HL-60/S4 treated with retinoic acid at 250 ng/mL for 4 days and 3 days (cell line): ENCODE results near the gene BBLN.
"Not testable (repeated sequence)": the region's sequence is repeated elsewhere in the genome, so short reads cannot be mapped to it uniquely, and the experiment has no call there.

Experiments used
- in situ Hi-C: fragments of 300-500 bp; cut with MboI; formaldehyde crosslinking; loops from 2 replicates; pipeline ENCODE4 v1.7.0; 2022; ENCODE audit warnings: low sequenced_read_pairs

The BBLN gene, protein sequence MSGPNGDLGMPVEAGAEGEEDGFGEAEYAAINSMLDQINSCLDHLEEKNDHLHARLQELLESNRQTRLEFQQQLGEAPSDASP

DNA sequence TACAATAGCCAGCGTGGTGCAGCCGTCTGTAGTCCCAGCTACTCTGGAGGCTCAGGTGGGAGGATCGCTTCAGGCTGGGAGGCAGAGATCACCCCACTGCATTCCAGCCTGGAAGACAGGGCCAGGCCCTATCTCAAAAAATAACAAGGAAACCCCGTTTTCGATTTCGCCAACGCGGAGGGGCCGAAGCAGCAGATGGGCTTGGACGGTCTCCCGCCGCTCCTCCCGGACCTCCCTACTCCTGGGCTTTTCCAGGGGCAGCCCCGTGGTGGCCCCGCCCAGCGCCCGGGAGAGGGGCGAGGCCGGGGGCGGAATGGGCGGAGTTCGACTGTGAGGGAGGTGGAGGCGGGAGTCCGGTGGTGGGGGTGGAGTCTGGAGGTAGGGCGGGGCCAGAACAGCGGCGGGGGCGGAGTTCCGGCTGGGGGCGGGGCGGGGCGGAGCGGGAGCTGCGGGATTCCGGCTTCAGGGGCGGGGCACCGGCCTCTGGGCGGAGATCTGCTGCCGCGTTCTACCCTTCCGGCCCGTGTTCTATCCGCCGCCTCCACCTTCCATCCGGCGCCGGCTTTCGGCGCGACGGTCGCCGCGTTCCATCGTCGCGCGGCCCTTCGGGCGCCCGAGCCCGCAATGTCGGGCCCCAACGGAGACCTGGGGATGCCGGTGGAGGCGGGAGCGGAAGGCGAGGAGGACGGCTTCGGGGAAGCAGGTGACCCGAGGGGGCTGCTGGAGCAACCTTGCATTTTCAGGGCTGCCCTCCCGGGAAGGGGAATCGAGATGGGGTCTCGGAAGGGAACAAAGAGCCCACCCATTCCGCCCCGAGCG, at the start of gene BBLN:
Gene BBLN (plus strand): TSS at position 482 of the 819 bp plus-strand sequence. CDS start 143 bp downstream, at position 625.
- in situ Hi-C loops: no loop called here

DNA sequence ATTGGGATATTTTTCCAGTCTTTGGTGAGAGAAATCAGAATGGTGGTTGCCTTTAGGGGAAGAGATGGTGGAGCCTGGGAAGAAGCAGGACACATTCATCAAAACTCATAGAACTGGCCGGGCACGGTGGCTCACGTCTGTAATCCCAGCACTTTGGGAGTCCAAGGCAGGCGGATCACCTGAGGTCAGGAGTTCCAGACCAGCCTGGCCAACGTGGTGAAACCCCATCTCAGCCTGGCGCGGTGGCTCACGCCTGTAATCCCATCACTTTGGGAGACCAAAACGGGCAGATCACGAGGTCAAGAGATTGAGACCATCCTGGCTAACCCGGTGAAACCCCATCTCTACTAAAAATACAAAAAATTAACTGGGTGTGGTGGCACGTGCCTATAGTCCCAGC, 48.3 kb upstream of the BBLN start:
- in situ Hi-C loops: not testable (repeated sequence)

DNA sequence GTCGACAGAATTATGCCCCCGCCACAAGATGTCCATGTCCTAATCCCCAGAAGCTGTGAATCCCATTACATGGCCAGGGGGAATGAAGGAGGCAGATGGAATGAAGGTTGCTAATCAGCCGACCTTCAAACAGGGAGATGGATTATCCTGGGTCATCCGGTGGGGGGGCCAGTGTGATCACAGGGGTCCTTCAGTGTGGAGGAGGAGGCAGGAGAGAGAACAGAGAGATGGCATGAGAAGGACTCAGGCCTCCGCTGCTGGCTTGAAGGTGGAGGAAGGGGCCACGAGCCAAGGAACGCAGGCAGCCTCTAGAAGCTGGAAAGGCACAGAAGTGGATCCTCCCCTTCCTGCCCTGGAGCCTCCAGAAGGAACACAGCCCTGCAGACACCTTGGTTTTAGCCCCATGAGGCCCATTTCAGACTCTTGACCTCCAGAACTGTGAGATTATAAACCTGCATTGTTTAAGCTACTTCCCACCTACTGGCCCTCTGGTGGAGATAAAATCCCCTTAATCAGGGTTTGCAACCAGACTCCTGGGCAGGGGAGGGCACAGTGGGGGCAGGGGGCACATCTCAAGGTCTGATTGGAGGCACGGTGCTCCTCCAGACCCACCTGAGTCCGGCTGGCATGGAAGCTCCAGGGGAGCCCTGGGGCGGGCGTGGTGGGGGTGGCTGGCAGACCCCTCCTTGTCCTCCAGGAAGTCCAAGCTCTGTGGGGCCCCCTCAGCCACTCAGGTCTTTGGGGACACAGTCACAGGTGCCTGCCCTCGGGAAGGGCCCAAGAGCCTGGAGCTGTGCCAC, 46.3 kb upstream of the BBLN start:
- in situ Hi-C loops: no loop called here

DNA sequence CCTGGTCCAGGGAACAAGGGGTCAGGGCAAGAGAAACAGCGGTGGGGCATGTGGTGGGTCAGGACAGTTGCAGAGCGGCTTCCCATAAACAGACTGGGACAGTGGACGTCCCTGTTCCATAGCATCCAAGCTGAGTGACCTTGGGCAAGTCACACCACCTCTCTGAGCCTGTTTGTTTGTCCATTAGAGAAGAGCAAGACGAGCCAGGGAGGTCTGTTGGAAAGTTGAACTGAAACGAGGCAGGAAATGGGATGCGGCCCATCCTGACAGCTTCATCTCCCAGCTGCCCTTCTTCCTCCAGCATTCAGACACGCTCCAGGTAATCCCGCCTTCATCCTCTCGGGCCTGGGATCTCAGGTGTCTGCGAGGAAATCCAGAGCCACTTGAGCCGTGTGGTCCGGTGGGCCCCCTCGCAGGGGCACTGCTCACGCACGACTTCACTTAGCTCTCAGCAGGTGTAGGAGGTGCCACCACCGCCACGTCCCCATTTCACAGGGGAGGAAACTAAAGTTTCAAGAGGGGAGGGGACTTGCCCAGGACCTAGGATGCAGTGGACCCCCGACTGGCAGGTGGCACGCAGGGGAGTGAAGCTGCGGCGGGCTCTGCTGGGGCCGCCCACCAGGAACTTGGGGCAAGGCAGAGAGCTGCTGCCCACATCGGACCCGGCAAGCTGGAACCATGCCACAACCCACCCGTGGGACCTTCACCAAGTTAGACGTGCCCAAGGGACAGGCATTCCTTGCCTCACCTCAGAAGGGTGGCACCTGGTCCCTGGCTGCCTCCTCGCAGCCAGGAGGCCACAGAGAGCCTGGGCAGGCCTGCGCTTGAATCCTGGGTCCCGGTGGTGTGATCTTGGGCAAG, 45.5 kb upstream of the BBLN start:
- in situ Hi-C loops: no loop called here

DNA sequence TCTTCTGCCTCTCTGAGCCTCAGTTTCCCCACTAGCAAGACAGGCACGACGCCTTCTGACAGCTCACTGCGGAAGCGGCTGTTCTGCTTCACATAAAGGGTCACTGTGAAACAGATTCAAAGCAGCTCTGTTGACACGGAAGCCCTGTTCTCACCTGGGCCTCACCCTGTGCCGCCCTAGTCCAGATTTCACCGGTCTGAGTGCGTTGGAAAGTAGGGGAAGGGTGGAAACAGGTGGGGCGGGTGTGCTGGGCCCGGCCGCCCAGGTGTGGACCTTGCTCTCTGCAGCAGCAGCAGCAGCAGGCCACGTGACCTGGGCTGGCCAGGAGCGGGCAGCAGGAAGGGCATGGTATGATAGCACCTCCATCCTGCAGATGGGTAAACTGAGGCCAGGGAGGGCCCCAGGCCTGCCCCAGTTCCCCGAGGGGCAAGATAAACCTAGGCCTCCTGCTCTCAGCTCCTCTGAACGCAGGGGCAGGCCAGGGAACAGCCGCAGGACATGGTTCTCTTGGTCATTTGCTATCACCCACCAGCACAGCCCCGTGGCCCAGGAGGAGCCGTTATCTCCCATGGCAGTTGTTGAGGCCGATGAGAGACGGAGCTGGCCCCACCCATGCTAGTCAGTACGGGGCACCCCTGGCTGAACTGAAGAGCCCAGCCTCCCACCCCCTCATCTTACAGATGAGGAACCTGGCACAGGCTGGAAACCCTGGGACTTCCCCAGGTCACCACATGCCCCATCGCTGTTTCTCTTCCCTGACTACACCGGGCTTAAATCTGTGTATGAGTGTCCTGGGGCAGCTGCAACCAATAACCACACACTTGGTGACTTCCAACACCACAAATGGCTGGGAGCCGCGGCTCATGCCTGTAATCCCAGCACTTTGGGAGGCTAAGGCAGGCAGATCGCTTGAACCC, 44.6 kb upstream of the BBLN start:
- in situ Hi-C loops: no loop called here

DNA sequence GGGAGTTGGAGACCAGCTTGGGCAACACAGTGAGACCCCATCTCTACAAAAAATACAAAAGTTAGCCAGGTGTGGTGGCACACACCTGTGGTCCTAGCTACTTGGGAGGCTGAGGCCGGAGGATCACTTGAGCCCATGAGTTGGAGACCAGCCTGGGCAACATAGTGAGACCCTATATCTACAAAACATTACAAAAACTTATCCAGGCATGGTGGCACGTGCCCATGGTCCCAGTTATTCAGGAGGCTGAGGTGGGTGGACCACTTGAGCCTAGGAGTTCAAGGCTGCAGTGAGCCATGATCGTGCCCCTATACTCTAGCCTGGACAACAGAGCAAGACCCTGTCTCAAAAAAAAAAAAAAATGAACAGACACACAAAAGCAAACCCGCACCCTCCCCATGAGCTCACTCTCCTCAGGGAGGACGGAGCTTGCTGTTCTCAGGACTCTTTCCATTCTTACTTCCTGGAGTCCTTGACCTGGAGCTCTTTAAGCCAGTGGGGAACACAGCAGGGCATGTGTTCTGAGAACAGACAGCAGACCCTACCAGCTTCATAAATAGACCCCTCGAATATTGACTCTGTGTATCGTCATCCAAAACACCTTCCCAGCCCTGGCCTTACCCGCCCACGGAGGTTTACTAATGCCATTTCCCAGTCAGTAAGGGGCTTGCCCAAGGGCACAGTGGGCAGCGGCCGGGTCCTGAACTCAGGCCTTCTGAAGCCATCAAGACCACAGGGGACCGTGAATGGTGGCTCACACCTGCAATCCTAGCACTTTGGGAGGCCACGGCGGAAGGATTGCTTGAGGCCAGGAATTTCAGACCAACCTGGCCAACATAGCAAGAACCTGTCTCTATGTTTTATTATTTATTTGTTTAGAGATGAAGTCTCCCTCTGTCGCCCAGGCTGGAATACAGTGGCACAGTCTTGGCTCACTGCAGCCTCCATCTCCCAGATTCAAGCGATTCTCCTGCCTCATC, 43.7 kb upstream of the BBLN start:
- in situ Hi-C loops: no loop called here

DNA sequence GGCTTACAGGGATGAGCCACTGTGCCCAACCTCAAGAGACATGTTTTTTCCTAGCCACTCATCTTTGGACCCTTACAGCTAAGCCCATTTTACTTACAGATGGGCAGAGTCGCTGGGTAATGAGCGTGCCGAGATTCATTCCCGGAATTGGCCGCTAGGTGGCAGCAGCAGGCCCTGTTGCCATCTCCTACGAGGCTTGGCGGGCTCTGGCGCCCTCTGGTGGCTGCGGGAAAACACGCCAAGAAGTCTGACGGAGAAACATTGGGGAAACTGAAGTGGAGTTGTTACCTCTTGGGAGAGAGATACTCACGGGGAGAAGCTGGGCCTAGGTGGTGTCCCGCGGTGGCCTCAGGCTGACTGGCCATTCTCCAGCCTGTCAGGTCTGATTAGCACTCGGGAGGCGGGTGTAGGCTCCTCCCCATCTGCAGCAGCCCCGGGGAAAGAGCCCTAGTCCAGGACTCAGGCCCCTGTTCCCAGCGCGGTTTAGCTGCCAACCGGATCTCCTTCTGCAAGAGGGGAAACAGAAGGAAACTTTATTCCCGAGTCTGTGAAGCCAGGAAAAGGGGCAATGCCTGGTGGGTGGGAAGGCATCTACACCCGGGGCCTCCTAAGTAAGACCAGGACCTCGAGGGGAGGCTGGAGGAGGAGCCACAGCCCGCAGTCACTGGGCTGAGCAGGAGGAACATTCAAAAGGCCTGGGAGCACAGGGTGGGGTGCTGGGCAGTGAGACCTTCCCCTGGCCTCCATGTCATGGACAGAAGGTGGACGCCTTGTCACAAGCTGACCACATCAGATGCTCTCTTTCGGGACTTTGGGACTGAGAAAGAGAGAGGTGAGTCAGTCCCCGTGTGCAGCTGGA, 42.2 kb upstream of the BBLN start:
- in situ Hi-C loops: no loop called here

DNA sequence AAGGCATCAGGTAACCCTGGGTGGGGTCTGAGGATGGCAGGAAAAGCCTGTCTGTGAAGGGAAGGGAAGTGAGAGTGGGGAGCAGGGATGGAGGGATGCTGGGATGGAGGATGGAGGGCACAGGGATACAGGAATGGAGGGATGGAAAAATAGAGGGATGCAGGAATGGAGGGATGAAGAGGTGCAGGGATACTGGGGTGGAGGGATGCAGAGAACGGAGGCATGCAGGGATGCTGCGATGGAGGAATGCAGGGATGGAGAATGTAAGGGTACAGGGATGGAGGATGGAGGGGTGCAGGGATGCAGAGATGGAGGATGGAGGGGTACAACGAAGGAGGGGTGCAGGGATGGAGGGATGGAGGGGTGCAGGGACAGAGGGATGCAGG, 41.6 kb upstream of the BBLN start:
- in situ Hi-C loops: no loop called here

DNA sequence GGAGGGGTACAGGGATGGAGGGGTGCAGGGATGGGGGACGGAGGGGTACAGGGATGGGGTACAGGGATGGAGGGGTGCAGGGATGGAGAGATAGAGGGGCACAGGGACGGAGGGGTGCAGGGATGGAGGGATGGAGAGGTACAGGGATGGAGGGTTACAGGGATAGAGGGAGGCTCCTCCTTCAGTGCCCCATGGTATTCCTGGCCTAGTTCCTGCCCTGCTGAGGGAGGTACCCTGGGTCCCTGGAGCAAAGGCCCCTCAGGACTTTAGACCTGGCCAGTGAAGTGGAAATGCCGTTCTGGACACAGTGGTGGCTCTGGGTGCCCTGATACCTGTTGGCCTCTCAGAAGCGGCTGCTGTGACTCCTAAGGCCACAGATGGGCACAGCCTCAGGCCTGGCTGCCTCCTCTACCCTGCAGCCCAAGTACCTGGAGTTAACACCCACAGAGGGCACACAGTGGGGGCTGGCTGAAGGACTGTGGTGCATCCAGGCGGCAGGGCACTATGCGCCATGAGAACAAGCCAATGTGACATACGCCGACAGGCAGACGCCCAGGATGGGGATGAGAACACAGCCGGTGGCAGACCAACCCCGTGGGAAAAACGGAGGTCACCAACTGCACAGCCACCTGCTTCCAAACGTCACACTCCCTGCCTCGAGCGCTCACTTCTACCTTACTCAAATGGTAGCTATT, 40.9 kb upstream of the BBLN start:
- in situ Hi-C loops: no loop called here

DNA sequence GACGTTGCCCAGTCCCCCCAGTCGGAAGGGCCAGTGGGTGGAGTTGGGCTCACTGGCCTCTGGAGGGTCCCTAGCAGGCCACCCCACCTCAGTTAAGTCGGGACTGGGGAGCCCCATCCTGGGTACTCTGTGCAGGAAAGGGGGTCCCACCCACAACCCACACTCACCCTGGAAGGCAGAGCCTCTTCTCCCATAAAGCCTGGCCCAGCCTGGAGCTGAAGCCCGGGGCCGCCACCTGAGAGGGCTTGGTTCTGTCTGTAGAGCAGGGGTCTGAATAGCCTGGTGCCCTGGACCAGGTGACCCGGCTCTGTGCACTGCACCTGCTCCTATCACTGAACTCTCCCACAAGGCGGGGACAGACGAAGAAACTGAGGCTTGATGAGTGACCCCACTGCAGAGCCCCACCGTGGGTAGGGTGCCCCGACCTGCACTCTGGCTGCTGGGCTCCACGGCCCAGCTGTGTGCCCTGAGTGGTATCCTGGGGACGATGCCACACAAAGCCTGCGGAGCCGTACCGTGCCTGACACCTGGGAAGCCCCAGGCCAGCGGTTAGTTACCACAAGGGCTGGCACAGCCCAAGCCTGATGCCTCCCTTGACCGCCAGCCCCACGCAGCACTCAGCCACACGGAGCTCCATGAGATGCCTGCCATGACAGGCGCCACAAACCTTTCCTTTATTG, 39.9 kb upstream of the BBLN start:
- in situ Hi-C loops: no loop called here

DNA sequence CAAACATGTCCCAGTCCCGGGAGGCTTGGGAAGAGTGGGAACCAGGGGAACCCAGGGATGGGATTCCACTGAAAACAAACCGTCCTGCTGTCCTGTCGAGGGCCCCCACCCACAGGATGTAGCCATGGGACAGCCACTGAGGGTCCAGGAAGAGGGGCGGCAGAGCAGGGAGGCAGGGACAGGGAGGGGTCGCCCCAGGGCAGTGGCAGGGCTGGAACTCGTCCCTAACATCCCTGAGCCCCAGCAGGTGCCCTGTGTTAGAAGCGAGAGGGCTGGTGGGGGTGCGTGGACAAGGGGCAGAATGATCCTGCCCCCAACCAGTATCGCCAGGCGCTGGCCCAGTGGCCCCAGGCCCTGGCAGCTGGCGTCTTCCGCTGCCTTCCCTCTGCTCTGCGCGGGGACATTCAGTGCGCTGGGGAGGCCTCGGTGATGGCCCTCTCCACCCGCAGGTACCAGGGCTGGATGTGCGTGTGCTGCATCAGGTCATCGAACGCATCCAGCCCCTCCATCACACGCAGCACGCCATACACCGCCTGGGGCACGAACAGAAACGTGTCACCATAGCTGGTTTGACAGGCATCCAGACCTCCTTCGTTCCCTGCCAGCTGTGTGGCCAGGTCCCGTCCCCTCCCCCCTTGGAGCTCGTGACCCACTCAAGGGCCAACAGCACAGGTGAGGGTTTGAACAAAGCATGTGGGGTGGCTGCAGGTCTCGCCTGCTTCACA, 39.2 kb upstream of the BBLN start:
- in situ Hi-C loops: no loop called here

DNA sequence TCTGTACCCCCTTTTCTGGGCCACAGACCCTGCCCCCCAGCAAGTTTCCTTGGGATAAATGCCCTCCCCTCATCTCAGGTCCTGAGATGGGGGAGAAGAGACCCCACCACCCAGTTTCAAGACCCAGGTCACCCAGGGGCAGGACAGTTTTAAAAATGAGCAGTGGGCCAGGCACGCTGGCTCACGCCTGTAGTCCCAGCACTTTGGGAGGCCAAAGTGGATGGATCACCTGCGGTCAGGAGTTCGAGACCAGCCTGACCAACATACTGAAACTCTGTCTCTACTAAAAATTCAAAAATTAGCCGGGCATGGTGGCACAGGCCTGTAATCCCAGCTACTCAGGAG, 38.6 kb upstream of the BBLN start:
- in situ Hi-C loops: no loop called here

DNA sequence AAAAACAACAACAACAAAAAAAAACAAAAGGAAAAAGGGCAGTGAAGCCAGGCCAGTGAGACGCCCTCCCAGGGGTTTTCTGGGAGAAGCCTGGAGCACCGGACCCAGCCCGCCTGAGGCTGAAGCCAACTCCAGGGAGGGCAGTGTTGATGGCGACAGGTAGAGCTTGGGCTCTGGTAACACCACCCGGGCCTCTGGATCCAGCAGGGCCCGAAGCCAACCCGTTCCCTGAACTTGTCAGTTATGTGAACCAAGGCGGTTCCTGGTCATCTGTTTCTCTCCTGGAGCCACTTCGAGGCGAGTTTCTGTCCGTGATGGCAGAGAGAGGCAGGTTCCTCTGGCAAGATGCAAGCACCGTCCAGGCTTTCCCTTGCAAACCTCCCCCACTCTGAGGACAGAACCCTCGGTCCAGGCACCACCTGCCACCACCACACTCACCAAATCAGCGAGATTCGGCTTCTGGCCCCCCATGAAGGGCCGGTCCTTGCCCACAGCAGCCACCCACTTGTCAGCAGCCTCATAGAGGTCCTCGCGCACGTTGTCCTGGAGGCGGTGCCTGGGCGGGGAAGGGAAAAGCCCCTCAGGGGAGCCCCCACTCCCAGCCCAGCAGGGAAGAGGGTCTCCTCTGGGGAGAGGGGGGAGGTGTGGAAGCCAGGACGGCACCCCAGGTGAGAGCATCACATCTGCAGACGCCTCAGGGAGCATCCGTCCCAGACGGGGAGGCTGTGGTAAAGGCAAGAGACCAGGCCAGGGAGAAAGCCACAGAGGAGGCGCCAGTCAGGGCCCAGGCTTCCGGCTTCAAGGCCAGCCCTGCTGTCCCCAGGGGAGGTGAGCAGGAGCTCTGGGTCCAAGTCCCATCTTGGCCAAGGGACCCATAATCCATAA, 37.9 kb upstream of the BBLN start:
- in situ Hi-C loops: no loop called here

DNA sequence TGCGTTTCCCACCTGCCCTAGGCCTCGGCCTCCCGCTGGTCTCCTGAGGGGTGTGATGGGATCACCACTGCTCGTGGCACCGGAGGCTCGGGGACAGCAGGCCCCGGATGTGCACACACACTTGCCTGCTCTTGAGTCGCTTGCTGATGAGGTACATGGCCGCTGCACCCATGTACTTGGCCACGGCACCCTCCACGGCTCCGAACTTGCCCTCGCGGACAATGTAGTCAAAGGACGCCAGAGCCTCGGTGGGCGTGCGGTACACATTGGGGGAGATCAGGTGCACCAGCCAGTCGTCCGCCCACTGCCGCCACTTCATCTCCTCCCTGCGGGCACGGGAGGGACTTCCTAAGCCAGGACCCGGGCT, 37.3 kb upstream of the BBLN start:
- in situ Hi-C loops: no loop called here

DNA sequence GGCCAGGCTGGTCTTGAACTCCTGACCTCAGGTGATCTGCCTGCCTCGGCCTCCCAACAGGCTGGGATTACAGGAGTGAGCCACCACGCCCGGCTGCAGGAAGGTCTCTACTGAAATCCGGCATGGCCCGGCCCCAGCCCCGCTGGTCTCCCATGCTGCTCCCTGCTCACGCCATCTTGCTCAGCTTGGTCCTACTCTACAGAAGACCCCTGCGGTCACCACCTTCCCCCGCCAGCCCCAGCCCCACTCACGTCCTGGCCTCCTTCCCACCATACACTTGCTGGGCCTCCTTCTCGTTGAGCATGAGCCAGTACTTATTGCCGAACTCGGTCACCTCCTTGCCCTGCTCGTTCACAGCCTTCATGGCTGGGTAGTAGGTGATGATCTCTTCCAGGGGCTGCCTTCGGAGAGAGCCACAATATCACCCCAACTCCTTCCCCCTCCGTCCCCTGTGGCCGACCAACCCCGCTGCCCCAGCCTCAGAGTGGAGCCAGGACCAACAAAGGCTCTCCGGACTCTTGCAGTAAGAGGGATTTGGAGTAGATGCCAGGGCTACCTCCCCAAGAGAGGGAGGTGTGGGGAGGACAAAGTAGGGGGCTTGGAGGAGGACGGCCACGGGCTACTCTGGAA, 36.5 kb upstream of the BBLN start:
- in situ Hi-C loops: no loop called here
